GM18868 (cell line): Measurements from ENCODE around the gene TAF1C.

Experiments used
- ATAC-seq: cut with Tn5 transposase; IDR thresholded peaks from one replicate; pipeline ENCODE4 v1.9.1; 2021; ENCODE audit warnings: mild to moderate bottlenecking, moderate library complexity; ENCODE audit not compliant: unreplicated experiment

Gene TAF1C

DNA sequence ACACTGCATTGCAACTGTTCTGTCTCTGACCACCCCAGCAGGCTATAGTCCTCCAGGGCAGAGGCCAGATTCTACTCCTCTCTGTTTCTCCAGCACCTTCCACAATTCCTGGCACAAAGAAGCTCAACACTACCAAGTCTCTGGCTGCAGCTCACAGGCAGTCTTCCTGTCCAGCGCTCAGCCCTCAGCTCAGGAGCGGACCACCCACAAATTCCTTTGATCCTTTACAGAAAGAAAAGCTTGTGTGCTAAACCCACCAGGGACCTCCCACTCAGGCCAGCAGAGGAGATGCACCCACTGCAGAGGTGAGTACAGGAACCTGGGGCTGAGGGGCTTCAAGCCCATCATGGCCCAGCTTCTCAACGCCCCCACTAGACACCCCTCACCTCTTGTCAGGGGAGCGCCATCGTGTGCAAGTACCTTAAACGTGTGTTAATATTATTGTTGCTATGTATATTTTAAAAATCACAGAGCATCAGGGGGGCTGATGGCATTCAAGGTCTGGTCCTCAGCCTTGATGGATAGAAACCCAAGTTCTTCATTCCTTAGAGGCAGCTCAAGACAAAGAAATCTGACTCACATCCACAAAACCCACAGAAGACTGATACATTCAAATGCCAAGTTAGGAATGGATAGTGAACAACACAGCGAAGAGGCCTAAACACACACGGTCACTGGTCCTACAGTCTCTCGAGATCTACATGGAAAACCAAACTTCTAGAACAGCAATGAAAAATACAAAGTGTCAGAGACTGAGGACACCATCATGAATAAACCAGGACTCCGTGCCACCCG lies 50.3 kb downstream of the TAF1C start:
- ATAC-seq, result no peak

DNA sequence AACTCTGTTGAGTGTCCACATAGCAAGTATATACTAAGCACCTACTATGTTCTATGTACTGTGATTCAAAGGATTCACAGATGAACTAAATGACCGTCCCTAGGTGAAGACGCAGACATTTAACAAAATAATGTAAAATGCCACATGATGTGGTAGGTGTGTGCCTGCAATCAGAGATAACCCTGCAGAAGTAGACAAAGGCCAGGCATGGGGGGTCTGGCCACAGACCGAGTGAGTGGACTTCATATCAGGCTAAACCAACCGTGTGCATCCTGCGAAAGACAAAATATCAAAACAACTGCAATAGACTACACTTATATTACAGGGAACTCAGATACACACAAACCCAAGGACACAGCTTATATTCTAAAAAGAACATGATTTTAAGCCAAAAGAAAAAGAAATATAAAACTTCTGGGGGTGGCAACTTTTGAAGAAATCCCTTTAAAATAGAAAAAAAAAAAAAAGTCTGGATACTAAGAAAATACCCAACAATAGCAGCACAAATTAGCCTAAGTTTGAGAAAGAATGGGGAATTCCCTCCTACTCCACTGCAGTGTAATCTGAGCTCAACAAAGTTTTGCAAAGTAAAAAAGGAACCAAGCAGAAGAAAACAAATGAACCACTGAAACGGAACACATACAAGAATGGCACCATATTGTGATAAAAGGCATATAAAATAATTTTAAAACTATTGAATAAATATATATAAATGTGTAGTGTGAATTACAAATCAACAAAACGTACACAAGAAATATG lies 54.2 kb downstream of the TAF1C start:
- peak; percentile 57 for ATAC-seq

DNA sequence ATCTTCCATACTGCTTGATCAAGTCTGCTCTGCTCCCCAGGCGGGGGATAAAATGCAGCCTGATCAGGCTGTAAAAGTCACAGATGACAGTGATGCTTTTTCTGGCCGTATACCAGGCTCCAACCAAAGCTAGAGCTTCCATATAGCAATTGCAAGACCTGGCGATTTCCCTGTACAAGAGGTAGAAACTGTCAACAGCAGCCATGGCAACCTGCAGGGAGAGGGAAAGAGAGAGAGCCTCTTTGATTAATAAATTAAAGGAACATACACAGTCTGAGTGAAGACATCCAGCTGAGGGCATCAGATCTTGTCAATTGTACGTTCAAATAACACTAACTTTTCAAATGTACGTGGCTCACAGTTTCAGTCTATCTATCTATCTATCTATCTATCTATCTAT lies 55.7 kb downstream of the TAF1C start:
- no peak for ATAC-seq
